ENCODE results near the gene SPEG.
"Not testable (repeated sequence)": the region's sequence is repeated elsewhere in the genome, so short reads cannot be mapped to it uniquely, and the experiment has no call there.

The SPEG gene

GRCh38 chr2:219434718-219435525, at the start of gene SPEG:
TSS of gene SPEG (plus strand) at chr2:219434843. CDS start at chr2:219434978, 135 bp downstream.
- no peak for DNase-seq

- DNase-seq, result no peak
Measured at GRCh38 chr2:219384859-219385258, 49.8 kb upstream of the SPEG start.

GRCh38 chr2:219385958-219386520, 48.6 kb upstream of the SPEG start:
- no peak for DNase-seq

GRCh38 chr2:219386532-219387280, 47.9 kb upstream of the SPEG start:
- DNase-seq, result no peak

- DNase-seq, result peak; percentile 86
Measured at GRCh38 chr2:219387306-219388120, 47.1 kb upstream of the SPEG start, which contains the start of gene DNPEP. TSS of gene DNPEP (minus strand) at chr2:219387912. CDS start at chr2:219387794, 118 bp downstream.

- DNase-seq, result peak; percentile 92
Measured at GRCh38 chr2:219388121-219388906, 46.3 kb upstream of the SPEG start.

GRCh38 chr2:219388907-219389156, 45.8 kb upstream of the SPEG start:
- DNase-seq, result no peak

- DNase-seq, result no peak
Measured at GRCh38 chr2:219392754-219393153, 41.9 kb upstream of the SPEG start.

- not testable (repeated sequence) for DNase-seq
Measured at GRCh38 chr2:219395056-219395455, 39.6 kb upstream of the SPEG start.

- no peak for DNase-seq
Measured at GRCh38 chr2:219395609-219396008, 39.0 kb upstream of the SPEG start.

- DNase-seq, result no peak
Measured at GRCh38 chr2:219396863-219397457, 37.7 kb upstream of the SPEG start.

GRCh38 chr2:219398721-219399363, 35.8 kb upstream of the SPEG start:
- DNase-seq, result no peak

GRCh38 chr2:219399716-219400478, 34.7 kb upstream of the SPEG start:
- DNase-seq, result no peak

- DNase-seq, result no peak
Measured at GRCh38 chr2:219400562-219400961, 34.1 kb upstream of the SPEG start.

GRCh38 chr2:219401606-219402005, 33.0 kb upstream of the SPEG start:
- no peak for DNase-seq

GRCh38 chr2:219402665-219403515, 31.8 kb upstream of the SPEG start:
- peak; percentile 53 for DNase-seq

GRCh38 chr2:219403861-219404260, 30.8 kb upstream of the SPEG start:
- no peak for DNase-seq

GRCh38 chr2:219404291-219404910, 30.2 kb upstream of the SPEG start:
- DNase-seq, result no peak

- no peak for DNase-seq
Measured at GRCh38 chr2:219404954-219405353, 29.7 kb upstream of the SPEG start.
